Measurements from ENCODE around the gene LGALS4.
"Not testable (repeated sequence)": the region's sequence is repeated elsewhere in the genome, so short reads cannot be mapped to it uniquely, and the experiment has no call there.

LGALS4 gene

DNA sequence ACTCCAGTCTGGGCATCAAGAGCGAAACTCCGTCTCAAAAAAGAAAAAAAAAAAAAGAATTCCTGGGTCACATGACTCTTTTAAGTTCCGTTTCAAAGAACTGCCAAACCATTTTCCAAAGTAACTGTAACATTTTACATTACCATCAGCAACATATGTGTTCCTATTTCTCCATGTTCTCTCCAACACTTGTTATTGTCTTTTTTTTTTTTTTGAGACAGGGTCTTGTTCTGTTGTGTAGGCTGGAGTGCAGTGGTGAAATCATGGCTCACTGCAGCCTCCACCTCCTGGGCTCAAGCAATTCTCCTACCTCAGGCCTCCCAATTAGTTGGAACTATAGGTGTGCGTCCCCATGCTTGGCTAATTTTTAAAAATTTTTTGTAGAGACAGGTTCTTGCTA, 17.2 kb downstream of the LGALS4 start:
- DNase-seq (ENCODE audit: low spot score), result no peak

DNA sequence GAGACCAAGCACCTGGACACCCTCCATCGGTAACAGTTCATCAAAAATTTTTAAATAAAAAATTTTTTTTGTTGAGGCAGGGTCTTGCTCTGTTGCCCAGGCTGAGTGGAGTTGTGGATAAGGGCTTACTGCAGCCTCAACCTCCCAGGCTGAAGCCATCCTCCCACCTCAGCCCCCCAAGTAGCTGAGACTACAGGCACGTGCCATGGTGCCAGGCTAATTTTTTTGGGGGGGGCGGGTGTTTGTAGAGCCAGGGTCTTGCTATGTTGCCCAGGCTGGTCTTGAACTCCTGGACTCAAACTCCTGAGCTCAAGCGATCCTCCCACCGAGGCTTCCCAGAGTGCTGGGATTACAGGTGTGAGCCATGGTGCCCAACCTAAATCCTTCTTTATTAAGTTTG, 19.1 kb downstream of the LGALS4 start:
- no peak for DNase-seq (ENCODE audit: low spot score)

DNA sequence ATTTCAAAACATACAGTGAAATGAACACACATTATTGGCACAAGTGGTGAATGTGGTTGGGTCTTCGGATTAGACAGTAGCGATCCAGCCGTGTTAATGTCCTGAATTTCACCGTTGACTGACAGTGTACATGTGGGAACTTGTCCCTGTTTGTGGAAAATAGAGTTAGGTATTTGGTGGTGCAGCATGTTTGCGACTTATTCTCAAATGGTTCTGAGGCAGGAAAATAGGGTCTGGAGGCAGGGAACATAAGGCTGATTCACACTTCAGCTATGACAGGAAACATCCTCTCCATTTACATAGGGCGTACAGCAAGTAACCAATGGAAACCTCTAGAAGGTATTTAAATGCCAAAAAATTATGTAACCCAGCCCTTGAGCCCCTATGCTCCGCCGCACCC, 19.6 kb downstream of the LGALS4 start:
- DNase-seq (ENCODE audit: low spot score), result no peak

DNA sequence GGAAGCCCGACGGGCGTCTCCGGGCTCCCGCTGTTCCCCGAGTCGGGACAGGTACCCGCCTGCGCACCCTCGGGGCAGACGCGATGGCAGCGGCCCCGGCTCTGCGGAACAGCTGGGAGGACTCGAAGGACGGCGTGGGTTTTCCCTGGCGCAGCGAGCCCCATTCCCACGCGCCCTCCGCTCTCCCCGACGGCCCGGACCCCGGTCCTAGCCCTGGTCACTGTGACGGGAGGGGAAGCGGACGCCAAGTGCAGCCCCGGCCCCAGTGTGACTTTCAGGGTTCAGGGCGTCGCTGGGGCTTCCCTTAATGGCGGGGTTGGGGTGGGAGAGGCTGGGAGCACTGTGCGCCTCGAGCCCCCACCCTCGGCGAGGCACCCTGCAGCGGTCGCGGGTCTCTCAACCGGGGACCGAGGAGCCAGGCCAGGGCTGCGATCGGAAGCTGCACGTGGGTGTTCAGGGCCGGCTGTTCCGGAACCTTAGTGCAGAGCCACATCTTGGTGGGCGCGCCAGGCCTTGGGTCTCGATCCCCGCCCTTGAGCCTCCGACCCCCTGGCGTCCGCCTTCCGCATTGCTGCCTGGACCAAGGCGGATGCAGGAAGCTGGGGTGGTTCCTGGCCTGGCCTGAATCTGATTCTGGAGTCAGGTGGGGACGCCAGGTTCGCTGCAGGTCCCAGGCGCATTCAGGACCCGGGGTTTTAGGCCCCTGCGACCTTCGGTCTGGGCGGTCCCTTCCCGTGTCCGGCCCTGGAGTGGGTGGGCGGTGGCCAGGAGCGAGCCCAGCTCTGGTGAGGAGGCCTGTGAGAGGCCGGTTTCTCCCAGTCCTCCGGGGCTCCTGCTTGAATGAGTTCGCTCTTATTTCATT, 20.3 kb downstream of the LGALS4 start:
- peak; percentile 13 for DNase-seq (ENCODE audit: low spot score)

DNA sequence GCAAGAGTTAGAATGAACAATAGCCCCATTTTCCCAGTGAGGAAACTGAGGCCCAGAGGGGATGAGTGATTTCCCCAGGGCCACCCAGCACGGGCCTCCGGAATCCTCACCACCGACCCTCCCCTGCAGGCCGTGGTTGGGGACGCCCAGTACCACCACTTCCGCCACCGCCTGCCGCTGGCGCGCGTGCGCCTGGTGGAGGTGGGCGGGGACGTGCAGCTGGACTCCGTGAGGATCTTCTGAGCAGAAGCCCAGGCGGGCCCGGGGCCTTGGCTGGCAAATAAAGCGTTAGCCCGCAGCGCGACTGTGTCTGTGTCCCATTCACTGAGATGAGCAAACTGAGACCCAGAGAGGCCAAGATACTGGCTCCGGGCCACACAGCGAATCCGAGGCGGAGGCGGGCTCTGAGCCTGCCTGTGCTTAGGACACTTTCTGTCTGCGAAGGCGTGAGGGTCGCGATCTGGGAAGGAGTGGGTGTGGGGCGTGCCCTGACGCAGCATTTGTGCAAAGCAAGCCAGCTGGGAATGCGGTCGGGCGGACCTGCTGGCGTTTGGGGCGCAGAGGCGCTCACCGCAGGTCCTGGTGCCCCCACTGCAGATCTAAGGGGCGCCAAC, 21.2 kb downstream of the LGALS4 start:
- DNase-seq (ENCODE audit: low spot score), result not testable (repeated sequence)

DNA sequence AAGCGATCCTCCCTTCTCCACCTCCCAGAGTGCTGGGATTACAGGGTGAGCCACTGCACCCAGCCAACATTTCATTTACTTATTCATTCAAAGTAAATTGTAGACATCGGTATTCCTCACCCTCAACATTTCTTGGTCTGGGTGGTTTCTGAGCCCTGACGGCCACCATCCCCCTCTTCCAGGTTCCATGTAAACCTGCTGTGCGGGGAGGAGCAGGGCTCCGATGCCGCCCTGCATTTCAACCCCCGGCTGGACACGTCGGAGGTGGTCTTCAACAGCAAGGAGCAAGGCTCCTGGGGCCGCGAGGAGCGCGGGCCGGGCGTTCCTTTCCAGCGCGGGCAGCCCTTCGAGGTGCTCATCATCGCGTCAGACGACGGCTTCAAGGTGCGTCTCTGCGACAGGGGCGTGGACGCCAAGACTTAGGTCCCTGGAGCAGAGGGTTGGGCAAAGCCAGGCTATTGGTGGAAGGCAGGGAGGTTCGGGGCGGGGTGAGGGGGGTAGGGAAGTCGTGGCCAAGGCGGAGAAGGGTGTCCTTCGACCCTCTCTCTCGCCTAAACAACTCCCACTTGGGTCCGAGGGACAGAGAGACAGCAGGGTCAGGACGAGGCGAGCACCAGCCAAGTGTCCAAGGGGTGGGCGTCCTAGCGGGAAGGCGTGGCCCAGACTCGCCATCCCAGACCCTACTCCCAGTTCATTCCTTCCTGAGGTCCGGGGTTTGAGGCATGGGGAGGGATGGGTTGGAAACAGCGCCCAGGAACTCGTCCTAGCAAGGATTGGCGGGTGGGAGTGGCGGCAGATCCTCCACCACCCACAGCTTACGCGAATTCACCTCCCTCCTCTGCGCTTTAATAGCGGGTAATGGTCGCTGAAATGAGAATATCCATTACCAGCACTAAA, 22.0 kb downstream of the LGALS4 start:
- not testable (repeated sequence) for DNase-seq (ENCODE audit: low spot score)

- no peak for DNase-seq (ENCODE audit: low spot score)
These were observed 24.1 kb downstream of the LGALS4 start, which contains the start of gene LGALS7B for GRCh38 chr19:38788478-38789243. Gene LGALS7B, plus strand, starts transcription at chr19:38789200. Its CDS starts 27 bp downstream, at chr19:38789227.

DNA sequence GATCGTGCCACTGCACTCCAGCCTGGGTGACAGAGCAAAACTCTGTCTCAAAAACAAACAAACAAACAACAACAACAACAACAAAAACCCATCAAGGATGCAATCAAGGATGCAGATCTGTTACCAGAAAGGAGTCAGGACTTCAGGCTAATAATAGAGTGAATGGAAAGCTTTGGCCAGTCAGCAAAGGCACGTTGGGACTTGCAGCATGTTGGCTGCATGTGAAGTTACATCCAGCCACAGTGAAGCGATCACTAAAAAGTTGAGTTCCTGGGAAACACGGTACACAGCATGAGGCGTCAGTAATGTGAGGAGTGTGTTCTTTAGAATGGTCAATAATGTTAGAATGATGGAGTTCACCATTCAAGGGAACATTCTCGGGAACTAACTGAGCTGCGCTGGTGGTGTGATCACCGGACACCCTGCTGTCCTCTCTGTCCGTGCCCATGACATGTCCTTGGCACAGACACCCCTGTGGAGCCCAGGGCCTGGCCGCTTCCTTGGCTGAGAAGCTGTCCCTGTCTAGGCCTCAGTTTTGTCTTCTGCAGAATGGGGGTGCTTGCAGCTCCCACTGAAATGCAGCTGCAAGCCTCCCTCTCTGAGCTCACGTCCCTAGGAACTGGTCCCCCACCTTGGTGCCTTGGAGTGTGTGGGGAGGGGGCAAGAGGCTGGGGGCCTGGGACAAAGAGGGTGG, 26.0 kb downstream of the LGALS4 start:
- no peak for DNase-seq (ENCODE audit: low spot score)

- not testable (repeated sequence) for DNase-seq (ENCODE audit: low spot score)
These were observed 26.7 kb downstream of the LGALS4 start for GRCh38 chr19:38786061-38786460.

GRCh38 chr19:38785187-38785699, 27.5 kb downstream of the LGALS4 start:
- no peak for DNase-seq (ENCODE audit: low spot score)

DNA sequence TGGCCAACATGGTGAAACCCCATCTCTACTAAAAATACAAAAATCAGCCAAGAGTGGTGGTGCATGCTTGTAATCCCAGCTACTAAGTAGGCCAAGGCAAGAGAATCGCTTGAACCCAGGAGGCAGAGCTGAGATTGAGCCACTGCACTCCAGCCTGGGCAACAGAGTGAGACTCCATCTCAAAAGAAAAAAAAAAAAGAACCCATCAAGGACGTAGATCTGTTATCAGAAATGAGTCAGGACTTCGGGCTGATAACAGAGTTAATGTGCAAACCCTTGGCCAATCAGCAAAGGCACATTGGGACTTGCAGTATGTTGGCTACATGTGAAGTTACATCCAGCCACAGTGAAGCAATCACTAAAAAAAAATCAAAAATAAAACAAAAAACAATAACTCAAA, 28.5 kb downstream of the LGALS4 start:
- no peak for DNase-seq (ENCODE audit: low spot score)

GRCh38 chr19:38782212-38782611, 30.5 kb downstream of the LGALS4 start:
- DNase-seq (ENCODE audit: low spot score), result not testable (repeated sequence)

GRCh38 chr19:38781058-38781457, 31.7 kb downstream of the LGALS4 start:
- no peak for DNase-seq (ENCODE audit: low spot score)

DNA sequence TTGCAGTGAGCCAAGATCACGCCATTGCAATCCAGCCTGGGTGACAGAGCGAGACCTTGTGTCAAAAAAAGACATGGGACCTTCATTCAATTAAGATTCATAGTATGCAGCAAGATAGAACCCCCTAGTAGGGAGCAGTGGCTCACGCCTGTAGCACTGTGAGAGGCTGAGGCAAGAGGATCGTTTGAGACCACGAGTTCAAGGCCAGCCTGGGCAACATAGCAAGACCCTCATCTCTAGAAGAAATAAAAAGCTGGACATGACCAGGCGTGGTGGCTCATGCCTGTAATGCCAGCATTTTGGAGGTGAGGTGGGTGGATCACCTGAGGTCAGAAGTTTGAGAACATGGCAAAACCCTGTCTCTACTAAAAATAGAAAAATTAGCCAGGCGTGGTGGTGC, 32.3 kb downstream of the LGALS4 start:
- no peak for DNase-seq (ENCODE audit: low spot score)

DNA sequence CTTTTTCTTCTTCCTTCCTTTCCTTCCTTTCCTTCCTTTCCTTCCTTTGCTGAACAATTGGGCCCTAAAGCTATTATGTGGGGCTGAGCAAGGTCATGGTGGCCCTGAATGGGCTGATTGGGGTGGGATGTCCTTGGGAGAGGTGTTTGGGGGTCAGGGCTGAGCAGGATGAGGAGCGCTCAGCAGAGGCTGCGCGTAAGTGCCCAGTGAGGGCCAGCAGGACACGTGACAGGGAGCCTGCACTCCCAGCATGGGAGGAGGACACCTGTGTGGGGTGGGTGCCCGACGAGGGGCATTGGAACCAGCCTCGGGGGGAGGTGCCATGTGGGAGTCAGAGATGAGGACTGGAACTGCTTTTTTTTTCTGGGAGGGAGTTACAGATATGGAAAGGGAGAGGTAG, 34.0 kb downstream of the LGALS4 start:
- DNase-seq (ENCODE audit: low spot score), result no peak

DNA sequence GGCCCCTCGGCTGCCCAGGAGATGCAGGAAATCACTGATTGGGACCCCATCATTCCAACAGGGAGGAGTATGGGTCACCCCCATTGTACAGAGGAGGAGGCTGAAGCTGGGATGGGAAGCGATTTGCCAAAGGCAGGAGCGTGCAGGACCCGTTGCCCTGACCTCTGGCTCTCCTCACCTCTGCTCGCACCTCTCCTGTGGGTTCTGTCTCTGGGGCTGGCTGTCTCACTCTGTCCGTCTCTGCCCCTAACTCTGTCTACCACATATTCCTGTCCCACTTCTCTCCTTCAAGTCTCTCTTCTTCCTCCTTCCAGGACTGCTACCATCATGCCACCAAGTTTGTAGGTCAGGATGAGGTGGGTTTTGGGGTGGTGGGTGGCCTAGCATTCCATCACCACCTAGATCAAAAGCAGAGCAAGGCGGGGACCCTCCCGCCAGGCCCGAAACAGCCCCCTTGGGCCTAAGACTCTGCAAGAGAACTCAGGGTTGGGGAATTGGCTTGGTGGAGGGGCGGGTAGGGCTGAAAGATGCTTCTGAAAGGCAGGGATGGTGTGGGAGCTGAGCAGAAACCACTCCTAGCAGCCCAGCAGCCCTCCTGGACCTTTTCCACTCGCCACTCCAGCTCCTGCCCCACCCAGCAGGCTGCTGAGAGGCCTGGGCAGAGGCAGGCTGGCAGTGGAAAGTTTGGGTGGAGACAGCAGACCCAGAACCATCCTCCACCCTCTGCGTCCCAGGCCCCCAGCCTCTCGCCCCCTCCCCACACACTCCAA, 38.4 kb downstream of the LGALS4 start:
- no peak for DNase-seq (ENCODE audit: low spot score)

- DNase-seq (ENCODE audit: low spot score), result no peak
These were observed 39.1 kb downstream of the LGALS4 start, which contains the start of gene LGALS7 for GRCh38 chr19:38773469-38774177. Gene LGALS7, minus strand, starts transcription at chr19:38773517. Its CDS starts 25 bp downstream, at chr19:38773492.

DNA sequence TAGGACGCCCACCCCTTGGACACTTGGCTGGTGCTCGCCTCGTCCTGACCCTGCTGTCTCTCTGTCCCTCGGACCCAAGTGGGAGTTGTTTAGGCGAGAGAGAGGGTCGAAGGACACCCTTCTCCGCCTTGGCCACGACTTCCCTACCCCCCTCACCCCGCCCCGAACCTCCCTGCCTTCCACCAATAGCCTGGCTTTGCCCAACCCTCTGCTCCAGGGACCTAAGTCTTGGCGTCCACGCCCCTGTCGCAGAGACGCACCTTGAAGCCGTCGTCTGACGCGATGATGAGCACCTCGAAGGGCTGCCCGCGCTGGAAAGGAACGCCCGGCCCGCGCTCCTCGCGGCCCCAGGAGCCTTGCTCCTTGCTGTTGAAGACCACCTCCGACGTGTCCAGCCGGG, 41.2 kb downstream of the LGALS4 start:
- DNase-seq (ENCODE audit: low spot score), result not testable (repeated sequence)

DNA sequence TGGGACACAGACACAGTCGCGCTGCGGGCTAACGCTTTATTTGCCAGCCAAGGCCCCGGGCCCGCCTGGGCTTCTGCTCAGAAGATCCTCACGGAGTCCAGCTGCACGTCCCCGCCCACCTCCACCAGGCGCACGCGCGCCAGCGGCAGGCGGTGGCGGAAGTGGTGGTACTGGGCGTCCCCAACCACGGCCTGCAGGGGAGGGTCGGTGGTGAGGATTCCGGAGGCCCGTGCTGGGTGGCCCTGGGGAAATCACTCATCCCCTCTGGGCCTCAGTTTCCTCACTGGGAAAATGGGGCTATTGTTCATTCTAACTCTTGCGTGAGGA, 41.8 kb downstream of the LGALS4 start:
- not testable (repeated sequence) for DNase-seq (ENCODE audit: low spot score)
